NCI-H2196 (cell line): ENCODE results near the gene PDCD1LG2.

Experiments
- DNase-seq: peaks from one replicate; lab custom pipeline; 2025; ENCODE audit not compliant: unreplicated experiment; lab: John Stamatoyannopoulos, UW

Gene PDCD1LG2

GRCh38 chr9:5608298-5609225 lies 98.2 kb downstream of the PDCD1LG2 start:
- no peak for DNase-seq

- no peak for DNase-seq
These were observed 98.9 kb downstream of the PDCD1LG2 start for GRCh38 chr9:5609226-5609596.

GRCh38 chr9:5610491-5610890 lies 100.2 kb downstream of the PDCD1LG2 start:
- no peak for DNase-seq

GRCh38 chr9:5611321-5612184 lies 101.2 kb downstream of the PDCD1LG2 start:
- no peak for DNase-seq

- no peak for DNase-seq
These were observed 101.8 kb downstream of the PDCD1LG2 start for GRCh38 chr9:5612185-5612530.

- no peak for DNase-seq
These were observed 103.9 kb downstream of the PDCD1LG2 start for GRCh38 chr9:5614192-5614591.

GRCh38 chr9:5614985-5615384 lies 104.7 kb downstream of the PDCD1LG2 start:
- no peak for DNase-seq

GRCh38 chr9:5617749-5618148 lies 107.4 kb downstream of the PDCD1LG2 start:
- no peak for DNase-seq

GRCh38 chr9:5620494-5620893 lies 110.2 kb downstream of the PDCD1LG2 start:
- DNase-seq = no peak
